Measurements from ENCODE around the gene LACRT.
"Not testable (repeated sequence)": the region's sequence is repeated elsewhere in the genome, so short reads cannot be mapped to it uniquely, and the experiment has no call there.

Gene LACRT

GRCh38 chr12:54666008-54666407 lies 31.3 kb upstream of the LACRT start:
- Histone ChIP-seq H3K27me3 (peaks cover 6% of the 10 kb centered on the region), H3K4me3 (ENCODE audit: low read depth in 1 of 2, low read length in 1 of 2) (no peak overlapping the region), H3K27ac (no peak overlapping the region), H3K4me1 (ENCODE audit: control insufficient read depth in 1 of 2, insufficient read depth in 1 of 2, low read depth in 1 of 2, low read length in 1 of 2) (no peaks in the 10 kb centered on the region), H3K36me3 (no peaks in the 10 kb centered on the region), H3K9me3 (no peaks in the 10 kb centered on the region)
- TF ChIP-seq CTCF (IDR thresholded peaks at IDR 0.05) = no peak

GRCh38 chr12:54665022-54665635 lies 30.4 kb upstream of the LACRT start:
- not testable (repeated sequence) for H3K9me3 ChIP-seq; H3K27ac ChIP-seq; H3K4me1 ChIP-seq (ENCODE audit: control insufficient read depth in 1 of 2, insufficient read depth in 1 of 2, low read depth in 1 of 2, low read length in 1 of 2); H3K36me3 ChIP-seq; H3K4me3 ChIP-seq (ENCODE audit: low read depth in 1 of 2, low read length in 1 of 2); H3K27me3 ChIP-seq

GRCh38 chr12:54663603-54664002 lies 28.9 kb upstream of the LACRT start:
- no peak for TF ChIP-seq CTCF (IDR thresholded peaks at IDR 0.05)
- Histone ChIP-seq H3K27ac (no peak overlapping the region), H3K9me3 (no peaks in the 10 kb centered on the region), H3K27me3 (no peaks in the 10 kb centered on the region), H3K4me1 (ENCODE audit: control insufficient read depth in 1 of 2, insufficient read depth in 1 of 2, low read depth in 1 of 2, low read length in 1 of 2) (no peaks in the 10 kb centered on the region), H3K4me3 (ENCODE audit: low read depth in 1 of 2, low read length in 1 of 2) (no peak overlapping the region), H3K36me3 (no peaks in the 10 kb centered on the region)

GRCh38 chr12:54662026-54662425 lies 27.3 kb upstream of the LACRT start:
- H3K27me3 ChIP-seq = peaks cover 6% of the 10 kb centered on the region

GRCh38 chr12:54661048-54661447 lies 26.4 kb upstream of the LACRT start:
- Histone ChIP-seq H3K27ac (no peak overlapping the region), H3K36me3 (no peaks in the 10 kb centered on the region), H3K27me3 (peaks cover 12% of the 10 kb centered on the region), H3K9me3 (no peaks in the 10 kb centered on the region), H3K4me1 (ENCODE audit: control insufficient read depth in 1 of 2, insufficient read depth in 1 of 2, low read depth in 1 of 2, low read length in 1 of 2) (no peaks in the 10 kb centered on the region), H3K4me3 (ENCODE audit: low read depth in 1 of 2, low read length in 1 of 2) (no peak overlapping the region)
- no peak for TF ChIP-seq CTCF (IDR thresholded peaks at IDR 0.05)

More at GRCh38 chr12:54662026-54662425, 27.3 kb upstream of the LACRT start:
- TF ChIP-seq CTCF (IDR thresholded peaks at IDR 0.05) = no peak
- Histone ChIP-seq H3K4me3 (ENCODE audit: low read depth in 1 of 2, low read length in 1 of 2) (no peak overlapping the region), H3K27ac (no peak overlapping the region), H3K36me3 (no peaks in the 10 kb centered on the region), H3K9me3 (no peaks in the 10 kb centered on the region), H3K4me1 (ENCODE audit: control insufficient read depth in 1 of 2, insufficient read depth in 1 of 2, low read depth in 1 of 2, low read length in 1 of 2) (no peaks in the 10 kb centered on the region)

- no peak for TF ChIP-seq CTCF (IDR thresholded peaks at IDR 0.05)
- H3K9me3 ChIP-seq = no peaks in the 10 kb centered on the region
- peaks cover 17% of the 10 kb centered on the region for H3K27me3 ChIP-seq
- H3K27ac ChIP-seq = no peak overlapping the region
- H3K4me3 ChIP-seq (ENCODE audit: low read depth in 1 of 2, low read length in 1 of 2) = no peak overlapping the region
- H3K36me3 ChIP-seq = no peaks in the 10 kb centered on the region
- no peaks in the 10 kb centered on the region for H3K4me1 ChIP-seq (ENCODE audit: control insufficient read depth in 1 of 2, insufficient read depth in 1 of 2, low read depth in 1 of 2, low read length in 1 of 2)
Measured at GRCh38 chr12:54660320-54660962, 25.7 kb upstream of the LACRT start.
